ENCODE measurements around the gene ADAMTS12.

ADAMTS12 gene

DNA sequence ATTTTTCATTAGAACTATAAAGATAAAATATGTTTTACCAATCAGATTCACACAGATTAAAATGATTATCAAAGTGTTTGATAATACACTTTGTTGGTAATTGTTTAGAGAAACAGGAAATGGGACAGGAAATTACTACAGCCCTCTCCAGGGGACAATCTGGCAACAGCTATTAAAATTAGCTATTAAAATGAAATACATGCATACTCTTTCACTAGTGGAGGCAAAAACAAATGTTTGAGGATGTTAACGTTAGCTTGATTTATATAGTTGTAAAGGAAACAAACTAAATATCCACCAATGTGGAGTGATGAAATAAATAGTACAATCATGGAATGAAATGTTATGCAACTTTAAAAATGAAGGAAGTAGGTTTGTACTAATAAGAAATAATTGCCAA lies 397.3 kb downstream of the ADAMTS12 start:
- TF ChIP-seq, protein P1, sequence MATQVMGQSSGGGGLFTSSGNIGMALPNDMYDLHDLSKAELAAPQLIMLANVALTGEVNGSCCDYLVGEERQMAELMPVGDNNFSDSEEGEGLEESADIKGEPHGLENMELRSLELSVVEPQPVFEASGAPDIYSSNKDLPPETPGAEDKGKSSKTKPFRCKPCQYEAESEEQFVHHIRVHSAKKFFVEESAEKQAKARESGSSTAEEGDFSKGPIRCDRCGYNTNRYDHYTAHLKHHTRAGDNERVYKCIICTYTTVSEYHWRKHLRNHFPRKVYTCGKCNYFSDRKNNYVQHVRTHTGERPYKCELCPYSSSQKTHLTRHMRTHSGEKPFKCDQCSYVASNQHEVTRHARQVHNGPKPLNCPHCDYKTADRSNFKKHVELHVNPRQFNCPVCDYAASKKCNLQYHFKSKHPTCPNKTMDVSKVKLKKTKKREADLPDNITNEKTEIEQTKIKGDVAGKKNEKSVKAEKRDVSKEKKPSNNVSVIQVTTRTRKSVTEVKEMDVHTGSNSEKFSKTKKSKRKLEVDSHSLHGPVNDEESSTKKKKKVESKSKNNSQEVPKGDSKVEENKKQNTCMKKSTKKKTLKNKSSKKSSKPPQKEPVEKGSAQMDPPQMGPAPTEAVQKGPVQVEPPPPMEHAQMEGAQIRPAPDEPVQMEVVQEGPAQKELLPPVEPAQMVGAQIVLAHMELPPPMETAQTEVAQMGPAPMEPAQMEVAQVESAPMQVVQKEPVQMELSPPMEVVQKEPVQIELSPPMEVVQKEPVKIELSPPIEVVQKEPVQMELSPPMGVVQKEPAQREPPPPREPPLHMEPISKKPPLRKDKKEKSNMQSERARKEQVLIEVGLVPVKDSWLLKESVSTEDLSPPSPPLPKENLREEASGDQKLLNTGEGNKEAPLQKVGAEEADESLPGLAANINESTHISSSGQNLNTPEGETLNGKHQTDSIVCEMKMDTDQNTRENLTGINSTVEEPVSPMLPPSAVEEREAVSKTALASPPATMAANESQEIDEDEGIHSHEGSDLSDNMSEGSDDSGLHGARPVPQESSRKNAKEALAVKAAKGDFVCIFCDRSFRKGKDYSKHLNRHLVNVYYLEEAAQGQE (IDR thresholded peaks at IDR 0.05; ENCODE audit: insufficient read depth in 1 of 2, low read depth in 2 of 2, low read length in 2 of 2), result no peak
- TF ChIP-seq FOXP2 (optimal IDR thresholded peaks at IDR 0.05; ENCODE audit: borderline replicate concordance, extremely low read depth, extremely low read length, insufficient read depth) (no peak), SIN3A (IDR thresholded peaks at IDR 0.05; ENCODE audit: borderline replicate concordance, insufficient read depth, low read length) (no peak), POLR2AphosphoS5 (IDR thresholded peaks at IDR 0.05; ENCODE audit: low read depth, low read length) (no peak), TAF1 (IDR thresholded peaks at IDR 0.05; ENCODE audit: borderline replicate concordance, insufficient read depth, low read length) (no peak)

DNA sequence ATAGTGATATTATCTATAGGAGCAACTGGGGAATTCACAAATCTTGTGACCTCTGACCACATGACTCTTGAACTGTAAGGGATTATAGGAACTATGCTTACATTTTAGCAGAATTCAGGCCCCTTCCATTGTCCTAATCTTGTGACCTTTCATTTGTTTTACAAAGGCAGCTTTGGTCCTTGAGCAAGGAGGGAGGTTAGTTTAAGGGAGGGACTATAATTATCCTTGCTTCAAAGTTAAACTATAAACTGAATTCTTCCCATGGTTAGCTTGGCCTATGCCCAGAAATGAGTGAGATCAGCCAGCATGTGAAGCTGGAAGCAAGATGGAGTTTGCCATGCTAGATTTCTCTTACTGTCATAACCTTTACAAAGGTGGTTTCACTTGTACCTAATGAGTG lies 399.8 kb downstream of the ADAMTS12 start:
- TF ChIP-seq POLR2AphosphoS5 (IDR thresholded peaks at IDR 0.05; ENCODE audit: low read depth, low read length) (no peak), TAF1 (IDR thresholded peaks at IDR 0.05; ENCODE audit: borderline replicate concordance, insufficient read depth, low read length) (no peak), FOXP2 (optimal IDR thresholded peaks at IDR 0.05; ENCODE audit: borderline replicate concordance, extremely low read depth, extremely low read length, insufficient read depth) (no peak), SIN3A (IDR thresholded peaks at IDR 0.05; ENCODE audit: borderline replicate concordance, insufficient read depth, low read length) (no peak)
- TF ChIP-seq, protein P1 (IDR thresholded peaks at IDR 0.05; ENCODE audit: insufficient read depth in 1 of 2, low read depth in 2 of 2, low read length in 2 of 2), result no peak

DNA sequence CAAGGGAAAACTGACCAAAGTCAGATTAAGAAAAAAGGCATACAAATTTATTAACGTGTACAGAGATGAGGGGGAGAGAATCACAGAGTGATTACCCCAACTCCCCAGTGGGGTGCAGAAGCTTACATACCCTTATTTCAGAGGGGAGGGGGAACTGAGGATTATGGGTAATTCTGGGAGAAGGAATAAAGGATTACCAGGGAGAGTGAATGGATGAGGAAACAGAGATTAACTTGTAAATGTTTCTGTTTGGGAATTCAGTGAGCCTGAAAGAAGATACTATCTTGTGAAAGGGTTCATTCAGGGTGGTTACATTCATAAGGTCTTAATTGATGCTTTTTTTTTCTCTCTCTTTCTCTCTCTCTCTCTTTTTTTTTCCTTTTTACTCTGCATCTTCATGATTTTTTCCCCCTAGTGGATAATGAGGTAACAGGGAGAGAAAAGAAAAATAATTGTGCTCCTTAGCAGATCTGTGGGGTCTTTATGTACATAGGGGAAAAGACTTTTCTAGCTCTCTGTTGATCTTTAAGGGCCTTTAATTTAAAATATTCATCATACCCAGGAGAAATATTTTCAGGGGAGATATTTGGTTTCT lies 401.6 kb downstream of the ADAMTS12 start:
- TF ChIP-seq POLR2AphosphoS5 (IDR thresholded peaks at IDR 0.05; ENCODE audit: low read depth, low read length), result no peak
- TF ChIP-seq FOXP2 (optimal IDR thresholded peaks at IDR 0.05; ENCODE audit: borderline replicate concordance, extremely low read depth, extremely low read length, insufficient read depth), result no peak
- TF ChIP-seq, protein P1 (IDR thresholded peaks at IDR 0.05; ENCODE audit: insufficient read depth in 1 of 2, low read depth in 2 of 2, low read length in 2 of 2), result no peak
- TF ChIP-seq TAF1 (IDR thresholded peaks at IDR 0.05; ENCODE audit: borderline replicate concordance, insufficient read depth, low read length), result no peak
- no peak for TF ChIP-seq SIN3A (IDR thresholded peaks at IDR 0.05; ENCODE audit: borderline replicate concordance, insufficient read depth, low read length)

DNA sequence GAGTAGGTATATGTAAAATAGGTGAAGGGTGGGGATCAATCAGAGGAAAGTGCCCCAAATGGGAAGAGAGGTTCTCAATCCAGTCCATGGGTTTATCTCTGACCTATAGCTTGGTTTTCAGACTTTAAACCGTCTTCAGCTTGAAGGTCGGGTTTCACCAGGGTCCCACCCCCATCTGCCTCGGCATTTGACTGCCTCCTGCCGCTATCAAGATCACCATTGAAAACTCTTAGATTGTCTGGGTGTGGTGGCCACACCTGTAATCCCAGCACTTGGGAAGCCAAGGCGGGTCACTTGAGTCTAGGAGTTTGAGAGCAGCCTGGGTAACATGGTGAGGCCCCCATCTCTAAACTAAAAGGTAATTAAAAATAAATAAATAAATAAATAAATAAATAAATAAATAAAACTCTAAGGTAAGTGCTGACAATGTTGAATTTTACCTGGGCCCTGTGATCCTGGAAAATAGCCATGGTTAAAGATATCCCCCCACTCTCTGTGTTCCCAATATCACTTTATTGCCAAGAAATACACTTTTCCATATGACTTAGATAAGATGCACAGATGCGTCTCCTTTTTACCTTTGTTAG lies 402.2 kb downstream of the ADAMTS12 start:
- no peak for TF ChIP-seq FOXP2 (optimal IDR thresholded peaks at IDR 0.05; ENCODE audit: borderline replicate concordance, extremely low read depth, extremely low read length, insufficient read depth)
- no peak for TF ChIP-seq POLR2AphosphoS5 (IDR thresholded peaks at IDR 0.05; ENCODE audit: low read depth, low read length)

- no peak for TF ChIP-seq TAF1 (IDR thresholded peaks at IDR 0.05; ENCODE audit: borderline replicate concordance, insufficient read depth, low read length)
- TF ChIP-seq POLR2AphosphoS5 (IDR thresholded peaks at IDR 0.05; ENCODE audit: low read depth, low read length), result no peak
- TF ChIP-seq SIN3A (IDR thresholded peaks at IDR 0.05; ENCODE audit: borderline replicate concordance, insufficient read depth, low read length), result no peak
- no peak for TF ChIP-seq FOXP2 (optimal IDR thresholded peaks at IDR 0.05; ENCODE audit: borderline replicate concordance, extremely low read depth, extremely low read length, insufficient read depth)
- TF ChIP-seq, protein P1 (IDR thresholded peaks at IDR 0.05; ENCODE audit: insufficient read depth in 1 of 2, low read depth in 2 of 2, low read length in 2 of 2), result no peak
Measured at GRCh38 chr5:33488558-33489355, 403.0 kb downstream of the ADAMTS12 start.

Measured in PFSK-1 (cell line).